GM18907 (cell line): ENCODE results near the gene CNNM2.
"Not testable (repeated sequence)": the region's sequence is repeated elsewhere in the genome, so short reads cannot be mapped to it uniquely, and the experiment has no call there.

Experiments
- ATAC-seq: cut with Tn5 transposase; IDR thresholded peaks from one replicate; pipeline ENCODE4 v1.9.1; 2021; ENCODE audit warnings: mild to moderate bottlenecking, moderate library complexity; ENCODE audit not compliant: unreplicated experiment

Gene CNNM2

DNA sequence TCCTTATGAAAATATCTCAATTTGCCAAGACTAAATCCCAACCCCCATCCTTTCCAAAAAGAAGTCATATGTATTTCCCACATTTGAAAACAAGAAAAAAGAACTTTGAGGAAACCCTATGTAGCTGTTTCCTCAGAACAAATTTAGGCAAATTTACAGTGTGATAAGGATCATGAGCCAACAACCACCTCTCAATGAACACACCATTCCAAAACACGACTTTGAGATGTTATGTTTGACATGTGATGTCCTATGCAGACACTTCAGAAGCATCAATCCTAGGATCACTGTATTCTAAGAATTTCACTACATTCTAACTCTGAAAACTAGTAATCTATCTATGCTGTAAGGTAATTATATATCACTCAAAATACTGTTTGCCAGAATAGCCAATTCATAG is 212.8 kb downstream of the CNNM2 start:
- no peak for ATAC-seq

DNA sequence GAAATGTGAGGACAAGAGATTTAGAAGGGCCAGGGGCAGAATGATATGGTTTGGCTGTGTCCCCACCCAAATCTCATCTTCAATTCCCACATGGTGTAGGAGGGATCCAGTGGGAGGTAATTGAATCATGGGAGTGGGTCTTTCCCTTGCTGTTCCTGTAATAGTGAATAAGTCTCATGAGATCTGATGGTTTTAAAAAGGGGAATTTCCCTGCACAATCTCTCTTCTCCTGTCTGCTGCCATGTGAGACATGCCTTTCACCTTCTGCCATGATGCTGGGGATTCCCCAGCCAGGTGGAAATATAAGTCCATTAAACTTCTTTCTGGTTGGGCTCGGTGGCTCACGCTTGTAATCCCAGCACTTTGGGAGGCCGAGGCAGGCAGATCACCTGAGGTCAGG is 217.1 kb downstream of the CNNM2 start:
- ATAC-seq = not testable (repeated sequence)

DNA sequence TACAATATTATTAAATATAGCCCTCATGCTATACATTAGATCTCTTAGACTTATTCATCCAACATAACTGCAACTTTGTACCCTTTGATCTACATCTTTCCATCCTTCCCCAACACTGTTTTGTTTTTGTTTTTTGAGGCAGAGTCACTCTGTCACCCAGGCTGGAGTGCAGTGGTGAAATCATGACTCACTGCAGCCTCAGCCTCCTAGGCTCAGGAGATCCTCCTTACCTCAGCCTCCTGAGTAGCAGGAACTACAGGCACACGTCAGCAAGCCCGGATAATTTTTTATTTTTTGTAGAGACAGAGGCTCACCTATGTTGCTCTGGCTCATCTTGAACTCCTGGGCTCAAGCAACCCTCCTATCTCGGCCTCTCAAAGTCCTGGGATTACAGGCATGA is 221.7 kb downstream of the CNNM2 start:
- ATAC-seq = no peak
